GM21526 (cell line): ENCODE measurements around the gene KAZALD1.

Experiments used
- ATAC-seq: cut with Tn5 transposase; IDR thresholded peaks from one replicate; pipeline ENCODE4 v1.9.1; 2021; ENCODE audit warnings: moderate library complexity; ENCODE audit not compliant: unreplicated experiment, low FRiP score

The KAZALD1 gene

GRCh38 chr10:101061624-101062231 lies at the start of gene KAZALD1:
Gene KAZALD1 (plus strand): TSS chr10:101061989. CDS start chr10:101062593, 604 bp downstream.
- ATAC-seq: no peak

GRCh38 chr10:101012525-101013364 lies 49.0 kb upstream of the KAZALD1 start:
- peak; percentile 62 for ATAC-seq

GRCh38 chr10:101013365-101013825 lies 48.4 kb upstream of the KAZALD1 start:
- no peak for ATAC-seq

GRCh38 chr10:101014230-101014884 lies 47.4 kb upstream of the KAZALD1 start:
- ATAC-seq: no peak

GRCh38 chr10:101014966-101015581 lies 46.7 kb upstream of the KAZALD1 start:
- no peak for ATAC-seq

GRCh38 chr10:101015582-101015973 lies 46.2 kb upstream of the KAZALD1 start:
- no peak for ATAC-seq

GRCh38 chr10:101016814-101017213 lies 45.0 kb upstream of the KAZALD1 start:
- no peak for ATAC-seq

- no peak for ATAC-seq
These were observed 43.6 kb upstream of the KAZALD1 start for GRCh38 chr10:101018118-101018599.

- no peak for ATAC-seq
These were observed 43.0 kb upstream of the KAZALD1 start for GRCh38 chr10:101018600-101019439.

GRCh38 chr10:101019440-101019703 lies 42.4 kb upstream of the KAZALD1 start:
- no peak for ATAC-seq

GRCh38 chr10:101020427-101021075 lies 41.2 kb upstream of the KAZALD1 start:
- no peak for ATAC-seq

GRCh38 chr10:101021239-101021638 lies 40.5 kb upstream of the KAZALD1 start:
- no peak for ATAC-seq

GRCh38 chr10:101021692-101022251 lies 40.0 kb upstream of the KAZALD1 start:
- no peak for ATAC-seq

GRCh38 chr10:101022967-101023705 lies 38.7 kb upstream of the KAZALD1 start:
- ATAC-seq: no peak

GRCh38 chr10:101027106-101027720 lies 34.6 kb upstream of the KAZALD1 start:
- no peak for ATAC-seq

- ATAC-seq: no peak
These were observed 33.1 kb upstream of the KAZALD1 start for GRCh38 chr10:101028446-101029337.
